Esophagus muscularis mucosa (tissue), 4 donors: ENCODE data around the gene BRD2. TPM values are rescaled to one million over a fixed set of nuclear protein-coding genes. Genes with fewer than 3 reads are reported as not detected.

Experiments
- DNase-seq: peaks from one replicate; pipeline ENCODE4 v3.0.0-alpha.2; 2017; ENCODE audit errors: extremely low spot score
- H3K27ac ChIP-seq, 4 donors: fragments of 200-600 bp; sonication (generic); replicated peaks in 1 of 4; 1 replicate in 3 of 4; 2 replicates in 1 of 4; pipeline ENCODE4 v1.5.1; 2016 to 2019; ENCODE audit warnings: mild to moderate bottlenecking in 1 of 4
- H3K27me3 ChIP-seq, 4 donors: fragments of 200-600 bp; sonication (generic); one replicate each; pipeline versions ENCODE4 v1.5.1 to v1.6.0; 2016 to 2019
- H3K36me3 ChIP-seq, 4 donors: fragments of 200-600 bp; sonication (generic); one replicate each; pipeline ENCODE4 v1.5.1; 2016 to 2019
- H3K4me1 ChIP-seq, 4 donors: fragments of 200-600 bp; sonication (generic); one replicate each; pipeline ENCODE4 v1.5.1; 2016 to 2019
- H3K4me3 ChIP-seq, 4 donors: fragments of 200-600 bp; sonication (generic); 1 replicate in 2 of 4; 2 replicates in 2 of 4; pipeline ENCODE4 v1.5.1; 2016 to 2019; ENCODE audit warnings: mild to moderate bottlenecking in 4 of 4, moderate library complexity in 1 of 4
- H3K9me3 ChIP-seq, 4 donors: fragments of 200-600 bp; sonication (generic); 1 replicate in 3 of 4; 2 replicates in 1 of 4; pipeline ENCODE4 v1.5.1; 2016 to 2019
- EP300 ChIP-seq: sonication (generic); formaldehyde crosslinking; IDR thresholded peaks from one replicate; pipeline ENCODE4 v1.6.1; 2017; ENCODE audit warnings: antibody characterized with exemption
- POLR2A ChIP-seq: fragments of 450-650 bp; IDR thresholded peaks from one replicate; pipeline ENCODE4 v1.6.1; 2017; ENCODE audit warnings: antibody characterized with exemption, moderate library complexity, mild to moderate bottlenecking, low read depth
- POLR2AphosphoS5 ChIP-seq, 2 donors: sonication (generic); formaldehyde crosslinking; IDR thresholded peaks; one replicate each; pipeline ENCODE4 v1.6.1; 2017; ENCODE audit warnings: antibody characterized with exemption in 2 of 2
- WGBS: methylation state at CpG from one replicate; pipeline ENCODE4 v1.1.5; 2018; 5-methylcytosine and 5-hydroxymethylcytosine counted together
- intact Hi-C: fragments of 100-400 bp; cut with DNase I; formaldehyde crosslinking; loops from one replicate; pipeline ENCODE4 v1.15.1; 2023
- total RNA-seq, 4 donors: library from RNA; depleted of rRNA; stranded (reverse); fragments of >200 nt; gene quantifications; one replicate each; pipeline versions ENCODE4 v1.1.0 to v1.2.1, GENCODE V29; 2016
- TF ChIP-seq, protein P1 (sequence below), 3 experiments: fragments of 200-600 bp in 2 of 3; fragments of 450-650 bp in 1 of 3; sonication (generic) in 2 of 3; IDR thresholded peaks; one replicate each; pipeline ENCODE4 v1.5.1; 2017 to 2019; ENCODE audit warnings: antibody characterized with exemption in 3 of 3, mild to moderate bottlenecking in 2 of 3, moderate library complexity in 1 of 3

Gene BRD2
- total RNA-seq, 4 donors from 2014 or later: 107 to 148 (median 118) TPM

DNA sequence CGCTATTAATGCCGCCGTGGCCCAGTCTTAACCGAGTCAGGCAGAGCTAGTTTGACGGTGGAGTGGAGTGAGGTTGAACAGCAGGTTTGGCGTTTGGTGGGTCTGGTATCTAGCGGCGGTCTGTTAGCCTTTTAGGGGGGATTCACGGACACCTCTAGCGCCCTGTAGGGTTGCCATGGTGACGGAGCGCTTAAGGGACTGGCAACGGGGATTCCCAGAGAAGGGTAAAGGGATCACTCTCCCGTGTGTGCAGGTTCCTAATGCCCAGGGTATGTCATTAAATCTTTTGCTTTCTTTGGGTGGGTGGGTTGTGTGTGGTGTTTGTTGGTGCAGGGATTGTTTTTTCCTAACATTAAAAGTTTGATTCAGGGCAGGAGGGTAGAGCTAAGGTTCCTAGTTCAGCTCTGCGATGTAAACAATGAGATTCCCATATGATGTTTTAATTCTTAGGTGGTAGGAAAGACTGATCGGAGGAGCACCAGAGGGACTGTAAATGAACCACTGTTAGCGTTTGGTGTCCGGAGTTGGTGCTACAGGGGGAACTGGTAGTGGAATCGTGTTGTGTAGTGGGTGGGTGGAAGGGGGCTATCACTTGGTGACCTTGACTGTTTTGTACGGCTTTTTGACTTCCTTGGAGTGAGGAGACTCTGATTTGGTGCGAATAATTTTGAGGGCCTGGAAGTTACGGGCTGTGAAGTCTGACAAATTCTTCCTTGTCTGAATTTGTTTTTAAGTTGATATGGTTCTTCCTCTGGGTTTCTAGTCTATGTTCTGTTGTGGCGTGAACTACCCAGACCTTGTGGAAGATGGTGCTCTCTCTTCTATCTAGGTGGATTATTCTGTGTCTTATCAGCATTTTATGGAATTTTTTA is 5.0 kb downstream of the BRD2 start:
- H3K36me3 ChIP-seq: peaks cover 36 to 63% (median 52%) of the 10 kb centered on the region in 4 donors
- peak overlapping the region; percentile 59 to 87 (median 76) for H3K4me3 ChIP-seq
- H3K9me3 ChIP-seq: no peaks in the 10 kb centered on the region
- TF ChIP-seq POLR2AphosphoS5 (IDR thresholded peaks at IDR 0.05) (no peak), EP300 (no peak)
- TF ChIP-seq, protein P1, sequence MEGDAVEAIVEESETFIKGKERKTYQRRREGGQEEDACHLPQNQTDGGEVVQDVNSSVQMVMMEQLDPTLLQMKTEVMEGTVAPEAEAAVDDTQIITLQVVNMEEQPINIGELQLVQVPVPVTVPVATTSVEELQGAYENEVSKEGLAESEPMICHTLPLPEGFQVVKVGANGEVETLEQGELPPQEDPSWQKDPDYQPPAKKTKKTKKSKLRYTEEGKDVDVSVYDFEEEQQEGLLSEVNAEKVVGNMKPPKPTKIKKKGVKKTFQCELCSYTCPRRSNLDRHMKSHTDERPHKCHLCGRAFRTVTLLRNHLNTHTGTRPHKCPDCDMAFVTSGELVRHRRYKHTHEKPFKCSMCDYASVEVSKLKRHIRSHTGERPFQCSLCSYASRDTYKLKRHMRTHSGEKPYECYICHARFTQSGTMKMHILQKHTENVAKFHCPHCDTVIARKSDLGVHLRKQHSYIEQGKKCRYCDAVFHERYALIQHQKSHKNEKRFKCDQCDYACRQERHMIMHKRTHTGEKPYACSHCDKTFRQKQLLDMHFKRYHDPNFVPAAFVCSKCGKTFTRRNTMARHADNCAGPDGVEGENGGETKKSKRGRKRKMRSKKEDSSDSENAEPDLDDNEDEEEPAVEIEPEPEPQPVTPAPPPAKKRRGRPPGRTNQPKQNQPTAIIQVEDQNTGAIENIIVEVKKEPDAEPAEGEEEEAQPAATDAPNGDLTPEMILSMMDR (IDR thresholded peaks at IDR 0.05): no peak
- WGBS: 2% methylated on average over 20 of the region's 23 CpGs
- peak; percentile 90 for DNase-seq
- intact Hi-C loops: no loop called here
- H3K27me3 ChIP-seq: no peaks in the 10 kb centered on the region
- peaks cover 33 to 45% (median 43%) of the 10 kb centered on the region in 4 donors for H3K4me1 ChIP-seq
- H3K27ac ChIP-seq: peak overlapping the region; percentile 97 to 100 (median 99)

DNA sequence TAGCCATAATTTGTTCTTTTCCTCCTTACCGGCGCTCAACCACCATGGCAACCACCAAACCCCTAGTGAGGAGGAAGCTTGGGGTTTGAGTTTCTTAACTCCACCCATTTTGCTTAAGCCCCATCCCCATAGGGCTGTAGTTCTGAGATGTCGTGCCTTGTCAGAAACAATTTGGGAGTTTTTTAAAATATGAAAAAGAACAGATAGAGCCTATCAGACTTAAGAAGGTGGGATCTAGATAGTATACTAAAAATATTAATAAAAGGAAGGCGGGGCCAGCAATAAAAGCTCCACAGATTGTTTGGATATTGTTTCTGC is 5.6 kb downstream of the BRD2 start:
- H3K9me3 ChIP-seq: no peaks in the 10 kb centered on the region
- TF ChIP-seq POLR2A: no peak
- no peak for TF ChIP-seq EP300
- no peaks in the 10 kb centered on the region for H3K27me3 ChIP-seq
- H3K27ac ChIP-seq: peak overlapping the region; percentile 97 to 100 (median 99)
- intact Hi-C loops: no loop called here
- peak overlapping the region; percentile 59 to 87 (median 76) for H3K4me3 ChIP-seq
- H3K4me1 ChIP-seq: peaks cover 33 to 49% (median 48%) of the 10 kb centered on the region in 4 donors
- DNase-seq: peak; percentile 45
- WGBS: 1% methylated on average over 4 of the region's 4 CpGs
- peaks cover 42 to 69% (median 58%) of the 10 kb centered on the region in 4 donors for H3K36me3 ChIP-seq

DNA sequence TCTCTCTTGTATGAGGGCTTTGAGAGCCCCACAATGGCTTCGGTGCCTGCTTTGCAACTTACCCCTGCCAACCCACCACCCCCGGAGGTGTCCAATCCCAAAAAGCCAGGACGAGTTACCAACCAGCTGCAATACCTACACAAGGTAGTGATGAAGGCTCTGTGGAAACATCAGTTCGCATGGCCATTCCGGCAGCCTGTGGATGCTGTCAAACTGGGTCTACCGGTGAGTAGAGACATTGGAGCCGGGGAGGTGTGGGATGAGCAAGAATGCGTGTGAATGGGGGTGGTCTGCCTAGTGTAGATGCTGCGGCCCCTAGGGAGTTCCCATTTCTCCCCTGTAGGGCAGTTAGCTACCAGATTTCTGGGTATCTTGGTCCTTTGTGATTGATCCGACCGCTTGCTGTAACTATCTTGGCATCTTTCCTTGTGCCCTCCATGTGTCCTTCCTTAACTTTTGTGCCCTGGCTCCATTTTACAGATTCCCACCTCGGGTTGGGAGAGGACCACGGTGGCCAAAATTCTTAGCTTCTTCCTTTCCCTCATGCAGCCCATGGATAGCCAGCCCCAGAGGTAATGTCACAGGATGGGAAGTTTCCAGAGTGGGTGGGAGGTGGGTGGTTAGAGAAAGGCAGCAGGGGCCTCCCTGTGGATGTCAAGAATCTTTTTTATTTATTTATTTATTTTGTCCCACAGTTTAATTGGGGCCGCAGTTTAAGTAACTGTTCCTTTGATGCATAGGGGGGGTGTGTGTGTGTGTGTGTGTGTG is 6.3 kb downstream of the BRD2 start:
- Histone ChIP-seq H3K27ac (peak overlapping the region in 3 of 4 donors; percentile 98 to 100 (median 100)), H3K4me1 (peaks cover 33 to 54% (median 50%) of the 10 kb centered on the region in 4 donors), H3K27me3 (no peaks in the 10 kb centered on the region), H3K4me3 (peak overlapping the region; percentile 59 to 87 (median 76)), H3K9me3 (no peaks in the 10 kb centered on the region), H3K36me3 (peaks cover 50 to 76% (median 66%) of the 10 kb centered on the region in 4 donors)
- no peak for TF ChIP-seq EP300
- TF ChIP-seq POLR2AphosphoS5 (IDR thresholded peaks at IDR 0.05): no peak
- TF ChIP-seq, protein P1 (IDR thresholded peaks at IDR 0.05): no peak
- no peak for TF ChIP-seq POLR2A
- intact Hi-C loops: loop anchor here (5.0 kb wide), 2 partner anchors 137 to 777 kb away; partner anchors contain the start of gene TAP2
- DNase-seq: no peak
- 8% methylated on average over 12 of the region's 14 CpGs for WGBS

DNA sequence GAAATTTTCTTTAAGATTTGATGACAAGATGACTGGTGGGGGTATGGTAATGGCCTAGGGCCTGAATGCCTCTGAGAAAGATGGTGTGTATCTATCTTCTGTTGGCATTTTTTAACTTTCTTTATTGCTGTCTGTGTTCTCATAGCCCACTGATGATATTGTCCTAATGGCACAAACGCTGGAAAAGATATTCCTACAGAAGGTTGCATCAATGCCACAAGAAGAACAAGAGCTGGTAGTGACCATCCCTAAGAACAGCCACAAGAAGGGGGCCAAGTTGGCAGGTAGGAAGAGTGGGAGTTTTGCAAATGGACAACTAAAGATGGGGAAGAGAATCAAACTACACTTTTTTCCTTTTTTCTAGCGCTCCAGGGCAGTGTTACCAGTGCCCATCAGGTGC is 7.5 kb downstream of the BRD2 start:
- no peak for DNase-seq
- no peaks in the 10 kb centered on the region for H3K27me3 ChIP-seq
- H3K4me1 ChIP-seq: peaks cover 38 to 66% (median 58%) of the 10 kb centered on the region in 4 donors
- intact Hi-C loops: loop anchor here (5.0 kb wide), 2 partner anchors 139 to 779 kb away; partner anchors contain the start of gene TAP2
- 49% methylated on average over 2 of the region's 2 CpGs for WGBS
- H3K36me3 ChIP-seq: peaks cover 62 to 88% (median 77%) of the 10 kb centered on the region in 4 donors
- TF ChIP-seq POLR2A: no peak
- TF ChIP-seq POLR2AphosphoS5 (IDR thresholded peaks at IDR 0.05): no peak
- TF ChIP-seq EP300: no peak
- TF ChIP-seq, protein P1 (IDR thresholded peaks at IDR 0.05): no peak
- no peaks in the 10 kb centered on the region for H3K9me3 ChIP-seq
- no peak overlapping the region for H3K4me3 ChIP-seq
- H3K27ac ChIP-seq: no peak overlapping the region
